ENCODE measurements around the gene C1QTNF12.
"Not testable (repeated sequence)": the region's sequence is repeated elsewhere in the genome, so short reads cannot be mapped to it uniquely, and the experiment has no call there.

C1QTNF12 gene

DNA sequence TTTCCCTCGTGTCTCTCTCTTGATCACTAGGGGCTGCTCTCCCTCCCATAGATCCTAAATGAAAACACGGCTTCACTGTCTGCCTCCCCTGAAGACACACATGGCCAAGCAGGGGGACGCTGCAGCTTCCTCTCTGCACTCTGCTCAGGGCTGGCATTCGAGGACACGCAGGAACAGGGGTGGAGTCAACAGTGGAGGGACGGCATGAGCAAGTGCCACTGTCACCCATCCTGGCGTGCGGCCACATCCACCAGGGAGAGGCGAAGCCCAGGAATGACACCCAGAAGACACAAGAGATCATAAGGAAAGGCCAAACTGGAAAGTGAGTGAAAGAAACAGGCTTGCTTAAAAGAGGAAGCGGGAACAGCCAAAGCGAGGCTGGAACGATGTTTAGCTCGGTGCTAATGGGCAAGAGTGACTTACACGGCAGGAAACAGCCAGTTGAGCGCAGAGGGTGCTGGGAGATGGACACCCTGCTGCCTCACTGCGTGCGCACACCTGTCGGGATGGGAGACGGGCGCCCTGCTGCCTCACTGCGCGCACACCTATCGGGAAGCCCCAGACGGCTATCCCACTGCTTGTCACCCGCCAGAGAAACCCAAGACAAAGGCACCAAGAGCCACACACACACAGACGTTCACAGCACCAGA, 13.6 kb upstream of the C1QTNF12 start:
- in situ Hi-C loops (cut with HindIII; ENCODE audit: low sequenced_read_pairs), result no loop called here

DNA sequence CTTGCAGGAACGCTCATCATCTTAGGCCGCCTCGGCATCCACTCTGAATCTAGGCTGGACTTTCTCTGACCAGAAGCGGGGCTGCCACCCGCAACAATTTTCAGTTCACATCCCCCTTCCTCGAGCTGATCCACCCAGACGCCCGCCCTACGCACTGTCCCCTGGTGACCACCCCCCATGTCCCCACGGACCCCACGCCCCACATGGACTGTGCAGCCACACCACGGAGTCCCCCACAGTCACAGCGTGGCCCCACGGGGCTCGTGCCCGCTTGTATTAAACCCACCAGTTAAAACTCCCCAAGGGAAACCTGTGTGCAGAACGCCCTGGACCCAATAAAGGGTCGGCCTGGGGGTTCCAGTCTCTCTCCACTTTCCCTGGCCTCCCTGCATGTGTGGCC, 13.0 kb upstream of the C1QTNF12 start:
- in situ Hi-C loops (cut with HindIII; ENCODE audit: low sequenced_read_pairs), result no loop called here

DNA sequence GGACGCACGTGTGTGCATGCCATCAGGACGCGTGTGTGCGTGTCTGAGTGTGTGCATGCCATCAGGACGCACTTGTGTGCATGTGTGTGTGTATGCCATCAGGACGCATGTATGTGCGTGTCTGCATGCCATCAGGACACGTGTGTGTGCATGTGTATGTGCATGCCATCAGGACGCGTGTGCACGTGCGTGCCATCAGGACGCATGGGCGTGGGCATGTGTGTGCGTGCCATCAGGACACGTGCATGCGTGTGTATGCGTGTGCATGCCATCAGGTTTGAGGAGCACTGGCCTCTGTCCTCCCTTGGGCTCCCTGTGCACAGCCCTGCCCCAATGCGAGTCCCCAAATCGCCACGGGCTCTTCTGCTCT, 12.6 kb upstream of the C1QTNF12 start:
- in situ Hi-C loops (cut with HindIII; ENCODE audit: low sequenced_read_pairs), result no loop called here

DNA sequence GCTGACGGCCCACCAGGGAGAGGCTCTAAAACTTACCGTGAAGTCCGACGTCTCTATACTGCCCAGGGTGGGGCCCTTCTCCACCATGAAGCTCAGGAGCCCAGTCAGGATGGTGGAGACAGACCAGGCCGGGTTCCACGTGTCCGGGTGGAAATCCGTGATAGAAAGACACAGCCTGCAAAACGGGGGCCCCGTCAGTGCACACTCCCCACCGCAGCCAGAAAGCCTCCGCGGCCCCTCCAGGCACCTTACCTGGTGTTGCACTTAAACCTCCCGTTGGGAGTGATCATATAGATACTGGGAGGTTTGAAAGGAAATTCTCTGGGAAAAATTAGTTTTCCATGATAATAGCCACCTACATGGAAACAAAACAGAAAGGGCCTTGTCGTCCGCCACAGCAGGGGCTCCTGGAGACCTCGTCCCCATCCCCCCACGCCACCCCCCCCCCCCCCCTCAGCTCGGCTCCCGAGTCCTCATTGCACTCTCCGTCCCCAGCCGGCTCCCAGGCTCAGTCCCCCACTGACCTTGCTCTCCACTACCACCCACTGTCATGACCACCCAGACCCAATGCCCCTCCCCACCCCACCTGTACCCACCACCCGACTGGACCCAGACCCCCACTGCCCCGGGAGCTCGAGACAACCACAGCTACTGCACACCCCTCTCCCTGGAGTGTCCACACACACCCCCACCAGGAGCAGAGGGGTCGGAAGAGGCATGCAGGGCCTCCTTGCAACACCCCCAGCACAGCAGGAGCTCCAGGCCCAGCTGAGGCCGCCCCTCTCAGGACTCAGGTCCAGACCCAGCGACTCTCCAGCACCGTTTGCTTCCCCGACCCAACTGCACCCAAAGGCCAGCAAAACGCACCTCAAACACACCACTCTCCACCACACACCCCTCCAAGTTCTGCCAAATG, 10.7 kb upstream of the C1QTNF12 start:
- in situ Hi-C loops (cut with HindIII; ENCODE audit: low sequenced_read_pairs), result no loop called here

DNA sequence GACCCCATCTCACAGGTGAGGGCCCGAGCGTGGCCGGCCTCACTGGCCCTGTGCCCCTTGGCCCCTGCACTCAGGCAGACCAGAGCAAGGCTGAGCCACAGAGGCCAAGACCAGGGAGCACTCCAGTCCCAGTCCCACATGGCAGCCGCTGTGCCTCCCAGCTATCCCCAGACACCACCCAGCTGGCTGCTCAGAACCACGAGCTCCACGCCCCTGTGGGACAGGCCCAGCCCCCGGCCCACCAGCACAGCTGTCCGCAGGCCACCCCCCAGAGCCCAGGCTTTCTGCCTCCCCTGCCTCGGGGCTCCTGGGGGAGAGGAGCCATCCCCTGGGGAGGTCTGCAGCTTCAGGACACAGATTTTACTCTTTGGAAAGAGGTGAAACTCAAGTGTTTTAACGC, 9.1 kb upstream of the C1QTNF12 start:
- in situ Hi-C loops (cut with HindIII; ENCODE audit: low sequenced_read_pairs), result no loop called here

DNA sequence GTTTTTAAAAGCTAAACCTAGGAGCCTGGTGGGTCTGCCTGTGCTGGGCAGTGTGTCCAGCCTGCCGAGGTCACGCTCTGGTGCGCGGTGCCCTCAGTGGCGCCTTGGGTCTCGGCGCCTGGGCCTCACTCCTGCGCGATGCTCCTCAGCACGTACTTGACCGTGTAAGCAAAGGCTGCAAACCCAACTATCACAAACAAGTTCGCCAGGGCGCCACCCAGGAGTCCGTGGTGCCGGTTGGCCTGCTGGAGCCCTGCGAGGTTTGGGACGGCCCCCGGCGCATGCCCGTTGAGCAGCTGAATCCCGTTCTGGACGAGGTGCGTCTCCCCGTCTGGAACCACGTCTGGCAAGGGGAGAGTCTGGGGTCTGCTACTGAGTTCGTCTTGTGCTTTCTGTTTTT, 8.6 kb upstream of the C1QTNF12 start:
- in situ Hi-C loops (cut with HindIII; ENCODE audit: low sequenced_read_pairs), result no loop called here

DNA sequence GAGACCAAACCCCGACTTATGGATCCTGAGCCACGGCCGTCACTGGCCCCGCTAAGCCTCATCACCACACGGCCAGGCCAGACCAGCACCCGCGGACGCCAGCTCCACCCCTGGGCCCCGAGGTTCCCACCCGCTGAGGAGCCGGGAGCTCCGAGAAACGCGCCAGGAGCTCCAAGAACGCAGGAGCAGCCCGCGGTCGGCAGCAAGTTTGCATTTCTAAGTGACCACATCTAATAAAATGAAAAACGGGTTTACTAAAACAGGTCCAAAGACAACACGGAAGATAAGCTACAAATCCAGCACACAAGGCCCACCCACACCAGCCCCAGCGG, 8.1 kb upstream of the C1QTNF12 start:
- in situ Hi-C loops (cut with HindIII; ENCODE audit: low sequenced_read_pairs), result no loop called here

DNA sequence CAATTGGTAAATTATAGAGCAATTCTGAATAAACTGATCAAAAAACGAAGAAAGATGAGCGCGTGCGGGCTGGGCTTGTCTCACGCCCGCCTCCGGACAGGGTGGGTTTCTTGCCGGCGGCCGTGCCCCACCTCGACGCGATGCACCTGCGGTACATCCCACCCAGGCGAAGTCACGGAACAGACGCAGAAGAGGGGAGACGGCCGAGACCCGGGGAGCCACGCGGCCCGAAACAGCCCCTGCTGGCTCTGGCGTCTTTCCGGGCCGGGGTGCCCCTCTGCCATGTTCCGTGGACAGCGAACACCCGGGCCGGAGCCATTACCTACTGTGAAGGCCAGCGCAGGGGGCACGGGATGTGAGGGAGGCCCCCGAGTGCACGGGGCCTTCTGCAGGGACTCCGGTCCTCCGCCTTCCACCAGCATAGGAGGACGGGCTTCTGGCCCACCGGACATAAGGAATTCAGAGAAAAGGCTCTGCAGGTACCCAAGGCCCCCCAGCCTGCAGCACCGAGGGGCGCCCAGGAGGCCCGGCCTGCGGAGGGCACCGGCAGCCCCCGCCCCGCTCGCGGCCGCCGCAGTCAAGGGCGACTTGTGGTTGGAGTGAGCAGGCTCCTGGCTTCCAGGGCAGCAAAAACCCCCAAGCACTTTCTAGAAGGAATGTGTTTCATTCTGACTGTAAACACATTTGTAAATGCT, 7.6 kb upstream of the C1QTNF12 start:
- in situ Hi-C loops (cut with HindIII; ENCODE audit: low sequenced_read_pairs), result no loop called here

DNA sequence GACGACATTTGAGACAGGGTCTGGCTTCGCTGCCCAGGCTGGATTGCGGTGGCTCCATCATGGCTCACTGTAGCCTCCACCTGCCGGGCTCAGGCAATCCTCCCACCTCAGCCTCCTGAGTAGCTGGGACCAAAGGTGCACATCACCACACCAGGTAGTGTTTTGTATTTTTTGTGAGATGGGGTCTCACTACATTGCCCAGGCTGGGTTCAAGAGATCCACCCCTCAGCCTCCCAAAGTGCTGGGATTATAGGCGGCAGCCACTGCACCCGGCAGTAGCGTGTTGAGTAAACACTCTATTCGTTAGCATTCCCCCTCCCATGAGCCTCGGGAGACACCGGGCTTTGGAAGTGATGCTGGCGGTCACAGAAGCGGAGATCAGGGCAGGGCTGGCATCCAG, 6.8 kb upstream of the C1QTNF12 start:
- in situ Hi-C loops (cut with HindIII; ENCODE audit: low sequenced_read_pairs), result no loop called here

DNA sequence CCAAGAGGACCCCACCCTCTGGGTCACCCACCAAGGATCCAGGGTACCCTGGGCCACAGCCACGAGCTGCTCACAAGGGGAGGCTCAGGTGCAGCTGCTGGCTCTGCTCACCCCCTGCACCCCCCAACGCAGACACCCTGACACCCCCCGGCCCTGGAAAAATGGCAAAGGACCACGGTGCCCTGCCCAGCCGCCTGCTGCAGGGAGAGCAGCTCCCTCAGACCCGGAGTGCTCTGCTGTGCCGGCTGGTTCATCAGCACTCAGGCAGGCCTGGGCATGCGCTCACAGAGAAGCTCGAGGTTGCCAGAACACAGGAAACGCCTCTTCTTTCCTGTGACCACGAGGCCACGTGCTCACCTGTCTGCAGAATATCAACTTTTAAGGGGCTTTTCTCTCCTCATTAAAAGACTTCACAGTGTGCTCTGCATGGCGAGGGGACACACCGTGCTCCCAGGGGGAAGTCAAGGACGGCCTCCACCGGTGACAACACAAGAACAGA, 4.3 kb upstream of the C1QTNF12 start:
- in situ Hi-C loops (cut with HindIII; ENCODE audit: low sequenced_read_pairs), result no loop called here

DNA sequence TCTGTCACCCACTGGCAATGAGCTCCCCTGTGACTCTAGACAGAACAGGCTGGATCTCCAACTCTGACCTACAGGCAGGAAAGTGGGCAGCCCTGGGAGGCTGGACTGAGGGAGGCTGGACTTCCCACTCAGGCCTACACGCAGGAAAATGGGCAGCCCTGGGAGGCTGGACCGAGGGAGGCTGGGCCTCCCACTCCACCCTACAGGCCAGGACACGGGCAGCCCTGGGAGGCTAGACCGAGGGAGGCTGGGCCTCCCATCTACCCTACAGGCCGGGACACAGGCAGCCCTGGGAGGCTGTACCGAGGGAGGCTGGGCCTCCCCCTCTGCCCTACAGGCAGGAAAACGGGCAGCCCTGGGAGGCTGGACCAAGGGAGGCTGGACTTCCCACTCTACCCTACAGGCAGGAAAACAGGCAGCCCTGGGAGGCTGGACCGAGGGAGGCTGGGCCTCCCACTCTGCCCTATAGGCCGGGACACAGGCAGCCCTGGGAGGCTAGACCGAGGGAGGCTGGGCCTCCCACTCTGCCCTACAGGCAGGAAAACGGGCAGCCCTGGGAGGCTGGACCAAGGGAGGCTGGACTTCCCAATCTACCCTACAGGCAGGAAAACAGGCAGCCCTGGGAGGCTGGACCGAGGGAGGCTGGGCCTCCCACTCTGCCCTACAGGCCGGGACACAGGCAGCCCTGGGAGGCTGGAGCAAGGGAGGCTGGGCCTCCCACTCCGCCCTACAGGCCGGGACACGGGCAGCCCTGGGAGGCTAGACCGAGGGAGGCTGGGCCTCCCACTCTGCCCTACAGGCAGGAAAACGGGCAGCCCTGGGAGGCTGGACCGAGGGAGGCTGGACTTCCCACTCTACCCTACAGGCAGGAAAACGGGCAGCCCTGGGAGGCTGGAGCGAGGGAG, 1.7 kb upstream of the C1QTNF12 start:
- in situ Hi-C loops (cut with HindIII; ENCODE audit: low sequenced_read_pairs), result not testable (repeated sequence)

DNA sequence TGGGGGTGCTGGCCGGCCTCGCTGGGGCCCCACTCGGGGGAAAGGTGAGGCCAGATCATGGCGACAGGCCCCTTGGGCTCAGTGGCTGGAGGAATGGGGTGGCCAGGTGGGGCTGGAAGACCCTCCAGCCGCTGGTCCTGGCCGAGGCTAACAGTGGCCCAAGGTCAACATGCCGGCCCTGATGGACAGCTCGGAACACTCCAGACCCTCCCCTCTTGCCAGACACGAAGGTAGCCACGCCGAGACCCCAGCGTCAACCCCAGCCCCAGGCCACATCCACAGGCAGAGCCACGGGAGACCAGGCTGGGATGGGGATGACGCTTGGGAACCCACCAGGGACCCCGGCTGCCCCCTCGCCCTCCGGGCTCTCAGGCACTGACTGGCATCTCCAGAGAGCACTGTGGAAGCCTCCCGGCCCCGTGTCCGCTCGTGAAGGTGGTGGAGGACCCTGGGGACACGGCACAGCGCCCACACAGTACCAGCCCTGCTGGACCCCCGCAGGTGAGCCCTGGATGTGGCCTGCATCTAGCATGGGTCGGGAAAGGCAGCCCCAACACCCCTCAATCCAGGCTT, 905 bp upstream of the C1QTNF12 start:
- in situ Hi-C loops (cut with HindIII; ENCODE audit: low sequenced_read_pairs), result no loop called here

DNA sequence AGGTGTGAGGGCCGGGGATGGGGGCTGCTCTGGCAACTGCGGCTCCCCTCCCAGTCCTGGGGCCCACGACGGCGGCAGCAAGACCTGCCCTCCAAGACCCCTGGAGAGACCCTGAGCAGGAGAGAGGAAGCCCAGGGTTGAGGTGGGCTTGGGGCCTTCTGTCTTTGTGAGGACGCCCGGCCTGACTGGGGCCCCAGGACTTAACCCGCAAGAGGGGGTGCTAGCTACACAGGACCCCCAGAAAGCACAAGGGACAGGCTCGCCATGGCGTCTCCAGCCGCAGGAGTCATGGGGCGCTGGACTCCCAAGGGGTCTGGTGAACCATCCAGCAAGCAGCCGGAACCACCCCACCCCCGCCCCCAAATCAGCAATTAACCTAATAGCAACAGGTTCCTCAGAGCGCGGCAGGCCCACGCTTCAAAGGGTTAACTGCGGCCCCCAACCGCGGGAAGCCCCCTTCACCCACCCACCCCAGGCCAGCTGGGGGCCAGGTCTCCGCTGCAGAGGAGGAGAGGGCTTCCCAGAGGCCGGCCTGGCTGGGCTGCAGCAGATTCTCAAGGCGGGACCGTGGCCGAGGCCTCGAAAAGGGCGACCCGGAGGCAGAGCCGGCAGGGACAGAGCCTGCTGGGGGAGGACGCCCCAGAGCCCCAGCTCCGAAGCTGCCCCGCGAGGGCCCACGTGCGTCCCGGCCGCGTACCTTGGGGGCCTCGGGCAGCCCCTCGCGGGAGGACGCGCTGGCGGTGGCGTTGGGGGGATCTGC, 525 bp downstream of the C1QTNF12 start:
- in situ Hi-C loops (cut with HindIII; ENCODE audit: low sequenced_read_pairs), result no loop called here

DNA sequence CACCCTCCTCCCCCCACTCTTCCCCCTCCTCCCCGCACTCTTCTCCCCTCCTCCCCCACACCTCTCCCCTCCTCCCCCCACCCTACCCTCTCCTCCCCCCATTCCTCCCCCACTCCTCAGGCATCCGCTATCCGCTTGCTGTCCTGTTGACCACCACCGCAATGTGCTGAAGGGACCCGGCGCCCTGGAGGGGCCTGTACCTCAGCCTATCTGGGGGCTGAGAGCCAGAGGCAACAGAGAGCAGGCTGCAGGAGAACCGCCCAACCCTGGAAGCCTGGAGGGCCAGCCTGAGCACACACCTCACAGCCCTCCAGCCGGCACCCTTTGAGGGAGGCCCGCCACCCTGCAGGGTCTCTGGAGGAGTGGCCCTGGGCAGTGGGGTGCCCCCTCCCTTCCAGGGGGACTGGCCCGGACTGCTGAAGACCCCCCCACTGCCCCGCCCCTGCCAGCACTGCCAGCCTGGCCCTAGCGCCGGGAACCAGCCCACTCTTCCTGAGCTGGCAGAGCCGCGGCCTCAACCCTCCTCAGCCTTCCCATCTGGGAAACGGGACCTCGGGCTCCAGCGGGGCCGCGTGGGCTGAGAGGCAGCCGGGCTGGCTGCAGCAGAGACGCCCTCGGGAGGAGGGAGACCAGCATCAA, 1.2 kb downstream of the C1QTNF12 start:
- in situ Hi-C loops (cut with HindIII; ENCODE audit: low sequenced_read_pairs), result no loop called here

DNA sequence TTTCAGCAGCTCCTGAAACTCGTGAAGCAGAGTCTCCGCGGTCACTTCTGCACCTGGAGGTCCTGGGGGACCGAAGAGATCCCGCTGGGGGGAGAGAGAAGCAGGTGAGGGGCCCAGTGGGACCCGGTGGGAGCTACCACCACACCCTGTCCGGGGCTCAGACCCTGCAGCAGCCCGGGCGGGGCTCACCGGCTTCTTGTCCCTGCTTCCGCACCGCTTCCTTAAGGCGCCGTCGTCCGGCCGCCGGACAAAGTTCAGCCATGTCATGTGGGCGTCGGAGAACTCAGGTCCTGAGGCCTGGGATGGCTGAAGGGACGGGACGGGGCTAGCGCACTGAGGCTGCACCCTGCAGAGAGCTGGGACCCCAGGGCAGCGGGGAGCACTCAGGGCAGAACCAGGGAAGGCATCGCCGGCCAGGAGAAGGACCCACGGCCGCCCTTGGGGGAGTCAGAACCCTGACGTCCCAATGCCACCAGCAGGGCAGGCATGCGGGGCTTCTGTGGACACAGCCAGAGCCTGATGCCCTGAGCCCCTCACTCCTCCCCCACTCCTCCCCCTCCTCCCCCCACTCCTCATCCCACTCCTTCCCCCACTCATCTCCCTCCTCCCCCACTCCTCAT, 2.2 kb downstream of the C1QTNF12 start:
- in situ Hi-C loops (cut with HindIII; ENCODE audit: low sequenced_read_pairs), result no loop called here

DNA sequence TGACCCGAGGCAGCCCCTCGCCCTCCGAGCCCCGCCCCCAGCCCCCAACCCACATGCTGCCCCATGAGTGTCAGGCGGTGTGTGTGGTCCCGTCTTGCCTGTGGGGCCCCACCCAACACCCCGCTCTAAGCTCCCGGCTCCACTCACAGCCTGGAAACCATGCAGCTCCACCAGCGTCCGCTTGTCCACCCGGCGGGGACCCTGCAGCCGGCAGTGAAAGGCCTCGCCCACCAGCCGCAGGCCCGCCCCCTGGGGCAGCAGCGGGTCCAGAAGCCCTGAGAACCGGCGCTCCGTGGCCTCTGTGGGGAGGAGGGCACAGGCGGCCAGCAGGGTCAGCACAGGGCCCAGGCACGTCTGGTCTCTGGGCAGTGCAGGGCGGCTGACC, 2.7 kb downstream of the C1QTNF12 start:
- in situ Hi-C loops (cut with HindIII; ENCODE audit: low sequenced_read_pairs), result no loop called here

DNA sequence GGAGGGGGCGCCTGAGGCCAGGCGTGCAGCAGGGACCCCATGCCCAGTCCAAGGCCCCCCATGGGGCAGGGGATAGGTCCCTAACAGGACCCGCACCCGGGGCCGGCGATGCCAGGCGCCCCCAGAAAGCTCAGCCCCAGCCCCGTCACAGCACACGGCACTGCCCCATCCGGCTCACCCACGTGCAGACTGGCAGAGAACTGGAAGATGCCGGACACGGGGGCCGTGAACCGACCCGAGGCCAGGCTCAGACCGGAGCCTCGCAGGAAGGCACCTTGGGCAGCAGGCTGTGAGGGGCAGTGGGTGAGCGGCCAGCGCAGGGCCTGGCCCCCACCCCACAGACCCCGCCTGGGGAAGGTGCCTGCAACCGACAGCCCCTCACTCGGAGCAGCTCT, 3.3 kb downstream of the C1QTNF12 start:
- in situ Hi-C loops (cut with HindIII; ENCODE audit: low sequenced_read_pairs), result no loop called here

DNA sequence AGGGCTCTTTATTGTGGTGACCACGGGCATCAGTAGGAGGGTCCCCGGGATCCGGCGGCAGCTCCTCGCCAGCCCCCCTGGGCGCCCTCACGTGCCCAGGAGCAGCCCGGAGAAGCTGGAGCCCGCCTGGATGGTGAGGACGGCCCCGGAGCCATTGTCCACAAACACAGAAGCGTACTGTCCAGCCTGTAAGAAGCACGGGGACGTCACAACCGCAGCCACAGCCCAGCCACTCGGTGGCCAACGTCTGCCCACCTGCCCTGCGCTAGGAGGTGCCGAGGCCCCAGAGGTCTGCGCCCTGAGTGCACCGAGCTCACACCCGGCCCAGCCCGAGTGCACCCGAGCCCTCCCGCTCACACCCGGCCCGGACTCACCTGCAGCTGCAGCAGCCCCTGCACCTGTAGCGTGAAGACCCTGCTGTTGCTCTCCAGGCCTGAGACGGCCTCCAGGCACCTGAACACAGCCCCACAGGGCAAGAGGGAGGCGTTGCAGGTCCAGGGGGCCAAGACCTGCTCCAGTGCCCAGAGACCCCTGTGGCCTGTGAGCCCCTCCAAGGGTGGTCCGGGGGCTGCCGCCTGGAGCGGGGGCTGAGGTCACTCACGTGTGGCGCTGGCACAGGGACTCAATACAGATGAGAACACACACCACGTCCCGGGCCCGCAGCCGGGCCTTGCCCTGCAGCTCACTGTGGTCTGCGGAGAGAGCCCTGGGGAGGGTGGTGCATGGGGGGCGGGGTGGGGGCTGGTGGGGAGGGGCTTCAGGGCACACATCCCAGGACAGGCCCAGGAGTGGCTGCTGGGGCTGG, 3.9 kb downstream of the C1QTNF12 start:
- in situ Hi-C loops (cut with HindIII; ENCODE audit: low sequenced_read_pairs), result no loop called here

Data from DLD1 (cell line).